Smooth muscle cell of bladder (primary cell): Measurements from ENCODE around the gene BEND7. TPM values are rescaled to one million over a fixed set of nuclear protein-coding genes. Genes with fewer than 3 reads are reported as not detected.

Experiments
- total RNA-seq: library from RNA; depleted of rRNA; stranded (reverse); fragments of >200 nt; gene quantifications from 2 replicates; pipeline ENCODE4 v1.2.3, GENCODE V29; 2014

Gene BEND7
- total RNA-seq = 5.0 and 5.1 TPM in 2 replicates

GRCh38 chr10:13528875-13529713, at the start of gene BEND7:
BEND7 (minus strand) TSS chr10:13529014; CDS start chr10:13528533, 481 bp downstream.

Other genes starting within 250 kb of the BEND7 start
- 18.3 and 26.3 TPM in 2 replicates for gene PHYH, start 228.9 kb downstream of the BEND7 start, total RNA-seq
- gene SEPHS1, start 180.7 kb downstream of the BEND7 start, total RNA-seq = 24.6 and 27.4 TPM in 2 replicates
- gene PRPF18, start 58.0 kb upstream of the BEND7 start, total RNA-seq = 30.9 and 36.3 TPM in 2 replicates